Endothelial cell (in vitro differentiated cells): ENCODE data around the gene SORBS1. TPM values are rescaled to one million over a fixed set of nuclear protein-coding genes. Genes with fewer than 3 reads are reported as not detected.

Experiments used
- DNase-seq: peaks from one replicate; pipeline ENCODE4 v3.0.0; 2021; ENCODE audit warnings: low spot score
- H3K27ac Mint-ChIP-seq: one replicate; pipeline ENCODE4 v1.8.0; 2021; ENCODE audit warnings: mixed read lengths, inconsistent platforms; ENCODE audit not compliant: unreplicated experiment
- H3K27me3 Mint-ChIP-seq: one replicate; pipeline ENCODE4 v1.8.0; 2021; ENCODE audit warnings: mild to moderate bottlenecking, moderate library complexity, mixed read lengths, inconsistent platforms; ENCODE audit not compliant: unreplicated experiment
- H3K36me3 Mint-ChIP-seq: one replicate; pipeline ENCODE4 v1.8.0; 2021; ENCODE audit warnings: mild to moderate bottlenecking, low read depth, mixed read lengths, inconsistent platforms; ENCODE audit not compliant: unreplicated experiment
- H3K4me1 Mint-ChIP-seq: one replicate; pipeline ENCODE4 v1.8.0; 2021; ENCODE audit warnings: mild to moderate bottlenecking, mixed read lengths, inconsistent platforms; ENCODE audit not compliant: unreplicated experiment
- H3K4me3 Mint-ChIP-seq: one replicate; pipeline ENCODE4 v1.8.0; 2021; ENCODE audit warnings: mild to moderate bottlenecking, mixed read lengths, inconsistent platforms; ENCODE audit not compliant: unreplicated experiment
- H3K9me3 Mint-ChIP-seq: one replicate; pipeline ENCODE4 v1.8.0; 2021; ENCODE audit warnings: mixed read lengths, inconsistent platforms; ENCODE audit not compliant: unreplicated experiment
- CTCF ChIP-seq: fragments of 200-600 bp; sonication (generic); IDR thresholded peaks from one replicate; pipeline ENCODE4 v1.5.0; 2021; ENCODE audit warnings: antibody characterized with exemption; ENCODE audit not compliant: unreplicated experiment
- total RNA-seq: library from RNA; stranded (reverse); fragmentation: NEBNext Ultra II Directional; extraction: Animal tissue kit (Norgen Biotek cat#: 25700); gene quantifications from one replicate; pipeline ENCODE4 v1.2.1, GENCODE V29; 2021; ENCODE audit not compliant: unreplicated experiment

Gene SORBS1
- total RNA-seq, 1 donor from 2014 or later = 103 TPM

- no peaks in the 10 kb centered on the region for H3K36me3 Mint-ChIP-seq
- peaks cover 6% of the 10 kb centered on the region for H3K4me1 Mint-ChIP-seq
- DNase-seq = no peak
- TF ChIP-seq CTCF = no peak
- no peak overlapping the region for H3K4me3 Mint-ChIP-seq
- H3K27me3 Mint-ChIP-seq = peaks cover 5% of the 10 kb centered on the region
- no peaks in the 10 kb centered on the region for H3K9me3 Mint-ChIP-seq
- no peak overlapping the region for H3K27ac Mint-ChIP-seq
Measured at GRCh38 chr10:95573527-95573926, 12.4 kb upstream of the SORBS1 start.

GRCh38 chr10:95572131-95572820 is 11.1 kb upstream of the SORBS1 start:
- no peak for DNase-seq
- peaks cover 5% of the 10 kb centered on the region for H3K27me3 Mint-ChIP-seq
- no peak overlapping the region for H3K27ac Mint-ChIP-seq
- no peaks in the 10 kb centered on the region for H3K36me3 Mint-ChIP-seq
- peaks cover 12% of the 10 kb centered on the region for H3K4me1 Mint-ChIP-seq
- H3K4me3 Mint-ChIP-seq = no peak overlapping the region
- TF ChIP-seq CTCF = no peak
- H3K9me3 Mint-ChIP-seq = no peaks in the 10 kb centered on the region

GRCh38 chr10:95571390-95571789 is 10.2 kb upstream of the SORBS1 start:
- no peak for DNase-seq
- no peak overlapping the region for H3K4me3 Mint-ChIP-seq
- H3K27me3 Mint-ChIP-seq = peaks cover 6% of the 10 kb centered on the region
- no peak for TF ChIP-seq CTCF
- no peaks in the 10 kb centered on the region for H3K9me3 Mint-ChIP-seq
- H3K27ac Mint-ChIP-seq = no peak overlapping the region
- peaks cover 12% of the 10 kb centered on the region for H3K4me1 Mint-ChIP-seq
- no peaks in the 10 kb centered on the region for H3K36me3 Mint-ChIP-seq

- peaks cover 27% of the 10 kb centered on the region for H3K4me1 Mint-ChIP-seq
- H3K27ac Mint-ChIP-seq = no peak overlapping the region
- TF ChIP-seq CTCF = no peak
- no peaks in the 10 kb centered on the region for H3K9me3 Mint-ChIP-seq
- DNase-seq = no peak
- H3K27me3 Mint-ChIP-seq = peaks cover 7% of the 10 kb centered on the region
- no peaks in the 10 kb centered on the region for H3K36me3 Mint-ChIP-seq
- no peak overlapping the region for H3K4me3 Mint-ChIP-seq
Measured at GRCh38 chr10:95569368-95569767, 8.2 kb upstream of the SORBS1 start.

GRCh38 chr10:95567903-95568630 is 6.9 kb upstream of the SORBS1 start:
- TF ChIP-seq CTCF = no peak
- no peaks in the 10 kb centered on the region for H3K36me3 Mint-ChIP-seq

More at GRCh38 chr10:95567903-95568630, 6.9 kb upstream of the SORBS1 start:
- DNase-seq = no peak
- Mint-ChIP-seq H3K27ac (no peak overlapping the region), H3K4me3 (no peak overlapping the region), H3K4me1 (peaks cover 27% of the 10 kb centered on the region), H3K9me3 (no peaks in the 10 kb centered on the region), H3K27me3 (peaks cover 7% of the 10 kb centered on the region)
